Epithelial cell of proximal tubule (primary cell): ENCODE data around the gene RSPO1. TPM values are rescaled to one million over a fixed set of nuclear protein-coding genes. Genes with fewer than 3 reads are reported as not detected.

Experiments
- DNase-seq: peaks from one replicate; pipeline ENCODE4 v3.0.0-alpha.2; 2011; ENCODE audit warnings: low read depth
- H3K4me3 ChIP-seq: 2 replicates; pipeline ENCODE4 v1.5.1; 2011; ENCODE audit warnings: low read depth, mild to moderate bottlenecking, low read length
- CTCF ChIP-seq: conservative IDR thresholded peaks from 2 replicates; pipeline ENCODE4 v1.5.1; 2012; ENCODE audit warnings: low read depth, mild to moderate bottlenecking, low read length
- total RNA-seq: library from RNA; depleted of rRNA; stranded (reverse); fragments of >200 nt; gene quantifications from 2 replicates; pipeline ENCODE4 v1.2.3, GENCODE V29; 2015

RSPO1 gene
- total RNA-seq, 1 donor from 2014 or later = not detected

GRCh38 chr1:37574834-37575480 lies 59.7 kb downstream of the RSPO1 start:
- DNase-seq = no peak
- no peak for TF ChIP-seq CTCF
- H3K4me3 ChIP-seq = no peak overlapping the region

GRCh38 chr1:37570528-37571334 lies 64.0 kb downstream of the RSPO1 start:
- DNase-seq = no peak
- no peak overlapping the region for H3K4me3 ChIP-seq
- no peak for TF ChIP-seq CTCF

GRCh38 chr1:37567023-37567422 lies 67.7 kb downstream of the RSPO1 start:
- DNase-seq = no peak
- no peak overlapping the region for H3K4me3 ChIP-seq
- TF ChIP-seq CTCF = no peak

- no peak for DNase-seq
- TF ChIP-seq CTCF = no peak
- no peak overlapping the region for H3K4me3 ChIP-seq
Measured at GRCh38 chr1:37564892-37565291, 69.8 kb downstream of the RSPO1 start.

GRCh38 chr1:37562984-37563383 lies 71.7 kb downstream of the RSPO1 start:
- TF ChIP-seq CTCF = no peak
- no peak overlapping the region for H3K4me3 ChIP-seq
- no peak for DNase-seq

Other genes with a start within 250 kb of the RSPO1 start
- gene ZC3H12A, start 160.3 kb downstream of the RSPO1 start, total RNA-seq = 16.0 and 16.7 TPM in 2 replicates
- gene MEAF6, start 120.1 kb downstream of the RSPO1 start, total RNA-seq = 64.2 and 73.1 TPM in 2 replicates
- 6.8 and 8.3 TPM in 2 replicates for gene SNIP1, start 80.6 kb downstream of the RSPO1 start, total RNA-seq
- 3.5 and 16.4 TPM in 2 replicates for gene DNALI1, start 78.0 kb downstream of the RSPO1 start, total RNA-seq
- gene GNL2, start 39.0 kb downstream of the RSPO1 start, total RNA-seq = 58.1 and 74.6 TPM in 2 replicates
- 42.2 and 60.0 TPM in 2 replicates for gene CDCA8, start 57.6 kb upstream of the RSPO1 start, total RNA-seq
- gene EPHA10, start 130.2 kb upstream of the RSPO1 start, total RNA-seq = under 0.01 and 0.17 TPM in 2 replicates
- gene MANEAL, start 159.0 kb upstream of the RSPO1 start, total RNA-seq = 0.46 and 0.72 TPM in 2 replicates
- 95.2 and 194 TPM in 2 replicates for gene C1orf122, start 172.9 kb upstream of the RSPO1 start, total RNA-seq
- gene YRDC, start 173.3 kb upstream of the RSPO1 start, total RNA-seq = 31.4 and 61.1 TPM in 2 replicates
- gene MTF1, start 224.7 kb upstream of the RSPO1 start, total RNA-seq = 0.86 and 2.0 TPM in 2 replicates